PC-3 (cell line): Measurements from ENCODE around the gene DPF1.
"Not testable (repeated sequence)": the region's sequence is repeated elsewhere in the genome, so short reads cannot be mapped to it uniquely, and the experiment has no call there.

ENCODE experiments used
- EZH2 ChIP-seq: fragments of 300-600 bp; sonication (generic); IDR thresholded peaks from one replicate; pipeline ENCODE4 v1.6.1; 2017; ENCODE audit warnings: antibody characterized with exemption, mild to moderate bottlenecking, low read length; ENCODE audit not compliant: unreplicated experiment
- TF ChIP-seq, protein P1 (sequence below): fragments of 300-600 bp; sonication (generic); conservative IDR thresholded peaks from 2 replicates; pipeline ENCODE4 v1.5.1; 2017; ENCODE audit warnings: antibody characterized with exemption, low read depth, mild to moderate bottlenecking, low read length

DNA sequence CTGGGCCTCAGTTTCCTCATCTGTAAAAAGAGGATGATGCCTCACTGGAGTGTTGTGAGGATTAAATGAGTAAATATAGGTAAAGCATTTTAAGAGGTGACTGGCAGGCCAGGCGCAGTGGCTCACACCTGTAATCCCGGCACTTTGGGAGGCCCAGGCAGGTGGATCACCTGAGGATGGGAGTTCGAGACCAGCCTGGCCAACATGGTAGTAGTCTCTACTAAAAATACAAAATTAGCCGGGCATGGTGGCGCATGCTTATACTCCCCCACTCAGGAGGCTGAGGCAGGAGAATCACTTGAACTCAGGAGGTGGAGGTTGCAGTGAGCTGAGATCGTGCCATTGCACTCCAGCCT is 819 bp upstream of the DPF1 start:
- TF ChIP-seq, protein P1, sequence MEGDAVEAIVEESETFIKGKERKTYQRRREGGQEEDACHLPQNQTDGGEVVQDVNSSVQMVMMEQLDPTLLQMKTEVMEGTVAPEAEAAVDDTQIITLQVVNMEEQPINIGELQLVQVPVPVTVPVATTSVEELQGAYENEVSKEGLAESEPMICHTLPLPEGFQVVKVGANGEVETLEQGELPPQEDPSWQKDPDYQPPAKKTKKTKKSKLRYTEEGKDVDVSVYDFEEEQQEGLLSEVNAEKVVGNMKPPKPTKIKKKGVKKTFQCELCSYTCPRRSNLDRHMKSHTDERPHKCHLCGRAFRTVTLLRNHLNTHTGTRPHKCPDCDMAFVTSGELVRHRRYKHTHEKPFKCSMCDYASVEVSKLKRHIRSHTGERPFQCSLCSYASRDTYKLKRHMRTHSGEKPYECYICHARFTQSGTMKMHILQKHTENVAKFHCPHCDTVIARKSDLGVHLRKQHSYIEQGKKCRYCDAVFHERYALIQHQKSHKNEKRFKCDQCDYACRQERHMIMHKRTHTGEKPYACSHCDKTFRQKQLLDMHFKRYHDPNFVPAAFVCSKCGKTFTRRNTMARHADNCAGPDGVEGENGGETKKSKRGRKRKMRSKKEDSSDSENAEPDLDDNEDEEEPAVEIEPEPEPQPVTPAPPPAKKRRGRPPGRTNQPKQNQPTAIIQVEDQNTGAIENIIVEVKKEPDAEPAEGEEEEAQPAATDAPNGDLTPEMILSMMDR, result not testable (repeated sequence)
- TF ChIP-seq EZH2, result not testable (repeated sequence)
